NCI-H1694 treated with DMSO at 0.1 percent for 48 hours (cell line): ENCODE data around the gene CA10.

Experiments
- DNase-seq: peaks from one replicate; lab custom pipeline; 2025; lab: John Stamatoyannopoulos, UW

The CA10 gene

GRCh38 chr17:52048137-52048898, 110.2 kb downstream of the CA10 start:
- no peak for DNase-seq

- no peak for DNase-seq
Observed at GRCh38 chr17:52047086-52047485, 111.4 kb downstream of the CA10 start.

GRCh38 chr17:52041123-52041617, 117.3 kb downstream of the CA10 start:
- DNase-seq: no peak

- no peak for DNase-seq
Observed at GRCh38 chr17:52036416-52036815, 122.1 kb downstream of the CA10 start.

GRCh38 chr17:52035336-52035915, 123.1 kb downstream of the CA10 start:
- DNase-seq: peak; percentile 60

GRCh38 chr17:52032454-52032853, 126.1 kb downstream of the CA10 start:
- DNase-seq: no peak

GRCh38 chr17:52030052-52030451, 128.5 kb downstream of the CA10 start:
- no peak for DNase-seq

- no peak for DNase-seq
Observed at GRCh38 chr17:52027620-52028295, 130.8 kb downstream of the CA10 start.

- no peak for DNase-seq
Observed at GRCh38 chr17:52027081-52027480, 131.4 kb downstream of the CA10 start.

GRCh38 chr17:52026075-52026474, 132.4 kb downstream of the CA10 start:
- no peak for DNase-seq

- no peak for DNase-seq
Observed at GRCh38 chr17:52025236-52025635, 133.3 kb downstream of the CA10 start.

- peak; percentile 12 for DNase-seq
Observed at GRCh38 chr17:52024300-52024870, 134.1 kb downstream of the CA10 start.

- DNase-seq: no peak
Observed at GRCh38 chr17:52011064-52011463, 147.4 kb downstream of the CA10 start.

- DNase-seq: no peak
Observed at GRCh38 chr17:51999654-52000053, 158.9 kb downstream of the CA10 start.

- no peak for DNase-seq
Observed at GRCh38 chr17:51997723-51998122, 160.8 kb downstream of the CA10 start.

GRCh38 chr17:51995797-51996403, 162.6 kb downstream of the CA10 start:
- DNase-seq: no peak

- DNase-seq: no peak
Observed at GRCh38 chr17:51992864-51993416, 165.6 kb downstream of the CA10 start.

GRCh38 chr17:51971121-51971520, 187.4 kb downstream of the CA10 start:
- no peak for DNase-seq

GRCh38 chr17:51961689-51962088, 196.8 kb downstream of the CA10 start:
- no peak for DNase-seq

- no peak for DNase-seq
Observed at GRCh38 chr17:51957786-51958185, 200.7 kb downstream of the CA10 start.

- DNase-seq: no peak
Observed at GRCh38 chr17:51955245-51955644, 203.3 kb downstream of the CA10 start.

- no peak for DNase-seq
Observed at GRCh38 chr17:51954232-51954765, 204.2 kb downstream of the CA10 start.
